Prostate gland (tissue), 2 donors: ENCODE measurements around the gene DLG2. TPM values are rescaled to one million over a fixed set of nuclear protein-coding genes. Genes with fewer than 3 reads are reported as not detected.

Experiments
- DNase-seq: peaks from one replicate; pipeline ENCODE4 v3.0.0-alpha.2; 2019; ENCODE audit warnings: low spot score
- H3K27ac ChIP-seq, 2 donors: fragments of 200-600 bp; sonication (generic); 2 replicates each; pipeline ENCODE4 v1.5.1; 2017 to 2019
- H3K27me3 ChIP-seq: fragments of 200-600 bp; sonication (generic); replicated peaks from 2 replicates; pipeline ENCODE4 v1.5.1; 2019; ENCODE audit not compliant: insufficient read depth
- H3K36me3 ChIP-seq, 2 donors: fragments of 200-600 bp; sonication (generic); 1 replicate in 1 of 2; 2 replicates in 1 of 2; pipeline versions ENCODE4 v1.5.1 to v1.8.1; 2017 to 2019
- H3K4me1 ChIP-seq: fragments of 200-600 bp; sonication (generic); replicated peaks from 2 replicates; pipeline ENCODE4 v1.5.1; 2019
- H3K4me3 ChIP-seq, 2 donors: fragments of 200-600 bp; sonication (generic); 2 replicates each; pipeline ENCODE4 v1.5.1; 2017 to 2019
- H3K9me3 ChIP-seq: fragments of 200-600 bp; sonication (generic); 2 replicates; pipeline ENCODE4 v1.5.1; 2017
- POLR2A ChIP-seq: fragments of 450-650 bp; IDR thresholded peaks from one replicate; pipeline ENCODE4 v1.6.1; 2016; ENCODE audit warnings: antibody characterized with exemption, mild to moderate bottlenecking
- POLR2AphosphoS5 ChIP-seq: sonication (generic); formaldehyde crosslinking; IDR thresholded peaks from one replicate; pipeline ENCODE4 v1.6.1; 2017; ENCODE audit warnings: antibody characterized with exemption
- WGBS: methylation state at CpG from one replicate; pipeline ENCODE4 v1.1.5; 2018; 5-methylcytosine and 5-hydroxymethylcytosine counted together
- intact Hi-C: fragments of 100-400 bp; cut with DNase I; formaldehyde crosslinking; loops from one replicate; pipeline ENCODE4 v1.14.2; 2022
- total RNA-seq, 2 donors: library from RNA; depleted of rRNA; stranded (reverse); fragments of >200 nt; gene quantifications; one replicate each; pipeline ENCODE4 v1.1.0, GENCODE V29; 2016
- TF ChIP-seq, protein P1 (sequence below), 4 experiments: fragments of 200-600 bp in 2 of 4; fragments of 450-650 bp in 2 of 4; sonication (generic) in 2 of 4; IDR thresholded peaks; 1 replicate in 3 of 4; 2 replicates in 1 of 4; pipeline ENCODE4 v1.5.1; 2016 to 2019; ENCODE audit warnings: antibody characterized with exemption in 4 of 4, mild to moderate bottlenecking in 2 of 4, moderate library complexity in 2 of 4

The DLG2 gene
- total RNA-seq, 2 donors from 2014 or later, result 9.8 to 16.2 TPM

- no peaks in the 10 kb centered on the region for H3K9me3 ChIP-seq
- no peak overlapping the region for H3K4me3 ChIP-seq
- H3K36me3 ChIP-seq, result no peaks in the 10 kb centered on the region
- WGBS, result 94% methylated on average over 2 of the region's 2 CpGs
- TF ChIP-seq POLR2AphosphoS5 (no peak), POLR2A (no peak)
- TF ChIP-seq, protein P1, sequence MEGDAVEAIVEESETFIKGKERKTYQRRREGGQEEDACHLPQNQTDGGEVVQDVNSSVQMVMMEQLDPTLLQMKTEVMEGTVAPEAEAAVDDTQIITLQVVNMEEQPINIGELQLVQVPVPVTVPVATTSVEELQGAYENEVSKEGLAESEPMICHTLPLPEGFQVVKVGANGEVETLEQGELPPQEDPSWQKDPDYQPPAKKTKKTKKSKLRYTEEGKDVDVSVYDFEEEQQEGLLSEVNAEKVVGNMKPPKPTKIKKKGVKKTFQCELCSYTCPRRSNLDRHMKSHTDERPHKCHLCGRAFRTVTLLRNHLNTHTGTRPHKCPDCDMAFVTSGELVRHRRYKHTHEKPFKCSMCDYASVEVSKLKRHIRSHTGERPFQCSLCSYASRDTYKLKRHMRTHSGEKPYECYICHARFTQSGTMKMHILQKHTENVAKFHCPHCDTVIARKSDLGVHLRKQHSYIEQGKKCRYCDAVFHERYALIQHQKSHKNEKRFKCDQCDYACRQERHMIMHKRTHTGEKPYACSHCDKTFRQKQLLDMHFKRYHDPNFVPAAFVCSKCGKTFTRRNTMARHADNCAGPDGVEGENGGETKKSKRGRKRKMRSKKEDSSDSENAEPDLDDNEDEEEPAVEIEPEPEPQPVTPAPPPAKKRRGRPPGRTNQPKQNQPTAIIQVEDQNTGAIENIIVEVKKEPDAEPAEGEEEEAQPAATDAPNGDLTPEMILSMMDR (IDR thresholded peaks at IDR 0.05), result no peak
- no peaks in the 10 kb centered on the region for H3K27me3 ChIP-seq
- intact Hi-C loops, result no loop called here
- H3K27ac ChIP-seq, result no peak overlapping the region
- DNase-seq, result no peak
- no peaks in the 10 kb centered on the region for H3K4me1 ChIP-seq
These were observed 2069.5 kb downstream of the DLG2 start for GRCh38 chr11:83557653-83558052.

DNA sequence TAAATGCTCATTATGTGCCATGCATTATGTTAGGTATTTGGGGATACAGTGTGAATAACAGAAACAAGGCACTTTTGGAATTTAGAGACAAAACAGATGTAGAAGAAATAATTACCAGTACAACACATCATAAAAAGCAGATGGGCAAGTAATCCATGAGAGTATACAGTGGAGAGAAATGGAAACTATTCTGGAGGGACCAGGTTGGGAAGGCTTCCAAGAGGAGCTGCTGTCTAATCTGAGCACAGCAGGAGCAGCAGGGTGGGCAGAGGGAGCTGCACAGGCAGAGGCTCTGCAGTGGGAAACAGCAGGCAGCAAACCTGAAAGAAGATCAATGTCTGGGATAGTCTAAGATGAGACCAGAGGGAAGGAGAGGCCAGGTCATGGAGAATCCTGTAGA is 2072.3 kb downstream of the DLG2 start:
- intact Hi-C loops, result no loop called here
- TF ChIP-seq POLR2A, result no peak
- TF ChIP-seq POLR2AphosphoS5, result no peak
- TF ChIP-seq, protein P1 (IDR thresholded peaks at IDR 0.05), result no peak
- H3K27ac ChIP-seq, result no peak overlapping the region
- no peaks in the 10 kb centered on the region for H3K36me3 ChIP-seq
- DNase-seq, result no peak
- H3K4me3 ChIP-seq, result no peak overlapping the region
- H3K4me1 ChIP-seq, result no peaks in the 10 kb centered on the region
- H3K9me3 ChIP-seq, result no peaks in the 10 kb centered on the region
- H3K27me3 ChIP-seq, result no peaks in the 10 kb centered on the region

GRCh38 chr11:83549984-83550667 is 2077.0 kb downstream of the DLG2 start:
- 62% methylated on average over 5 of the region's 5 CpGs for WGBS
- H3K4me3 ChIP-seq, result no peak overlapping the region
- no peak overlapping the region for H3K27ac ChIP-seq
- no peaks in the 10 kb centered on the region for H3K27me3 ChIP-seq
- DNase-seq, result no peak
- H3K36me3 ChIP-seq, result no peaks in the 10 kb centered on the region
- TF ChIP-seq POLR2A (no peak), POLR2AphosphoS5 (no peak)
- TF ChIP-seq, protein P1 (IDR thresholded peaks at IDR 0.05), result no peak
- H3K4me1 ChIP-seq, result no peaks in the 10 kb centered on the region
- intact Hi-C loops, result no loop called here
- H3K9me3 ChIP-seq, result no peaks in the 10 kb centered on the region

GRCh38 chr11:83546368-83546767 is 2080.8 kb downstream of the DLG2 start:
- no peaks in the 10 kb centered on the region for H3K36me3 ChIP-seq
- no peak overlapping the region for H3K27ac ChIP-seq
- H3K4me3 ChIP-seq, result no peak overlapping the region
- H3K4me1 ChIP-seq, result no peaks in the 10 kb centered on the region
- H3K9me3 ChIP-seq, result no peaks in the 10 kb centered on the region
- 78% methylated on average over 3 of the region's 3 CpGs for WGBS
- TF ChIP-seq, protein P1 (IDR thresholded peaks at IDR 0.05), result no peak
- TF ChIP-seq POLR2A (no peak), POLR2AphosphoS5 (no peak)
- intact Hi-C loops, result no loop called here
- no peaks in the 10 kb centered on the region for H3K27me3 ChIP-seq
- DNase-seq, result no peak

DNA sequence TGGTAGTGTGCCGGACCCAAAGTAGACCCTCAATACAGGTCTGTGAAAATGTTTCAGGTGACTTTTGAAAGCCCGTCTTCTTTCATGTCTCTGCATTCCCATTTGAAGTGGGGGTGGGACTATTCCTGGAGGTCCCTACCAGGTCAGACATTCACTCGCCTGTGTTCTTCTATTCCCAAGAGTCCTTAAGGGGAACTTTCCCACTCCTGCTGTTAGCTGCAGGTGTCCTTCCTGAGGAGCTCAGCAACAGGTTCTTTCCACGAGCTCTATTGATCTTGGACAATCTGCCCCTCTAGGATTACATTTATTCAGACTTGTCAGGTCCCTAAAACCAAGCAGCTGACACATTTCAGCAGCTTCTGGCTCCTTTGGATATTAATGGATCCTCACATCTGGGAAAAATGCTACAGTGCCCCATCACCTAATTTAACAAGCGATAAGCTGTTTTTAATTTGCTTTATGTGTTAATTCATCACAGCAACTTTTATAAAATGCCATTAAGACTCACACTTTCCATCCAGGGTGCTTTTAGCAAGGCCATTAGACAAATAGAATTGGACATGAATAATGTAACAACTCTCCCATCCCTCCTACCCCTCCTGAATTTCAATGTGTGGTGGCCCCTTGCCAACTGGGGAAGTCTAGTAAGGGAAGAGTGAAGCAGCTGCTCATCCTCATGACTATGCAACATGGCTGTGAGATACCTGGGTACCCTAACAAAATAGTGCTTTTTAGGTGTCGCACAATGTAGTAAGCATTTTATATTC is 2081.5 kb downstream of the DLG2 start:
- WGBS, result 82% methylated on average over 6 of the region's 6 CpGs
- no peak for DNase-seq
- Histone ChIP-seq H3K36me3 (no peaks in the 10 kb centered on the region), H3K27ac (no peak overlapping the region), H3K27me3 (no peaks in the 10 kb centered on the region), H3K4me3 (no peak overlapping the region), H3K9me3 (no peaks in the 10 kb centered on the region), H3K4me1 (no peaks in the 10 kb centered on the region)
- TF ChIP-seq POLR2AphosphoS5 (no peak), POLR2A (no peak)
- TF ChIP-seq, protein P1 (IDR thresholded peaks at IDR 0.05), result no peak
- intact Hi-C loops, result no loop called here
